SK-N-MC (cell line): ENCODE results near the gene PNPLA8.

Experiments used
- DNase-seq: peaks from one replicate; pipeline ENCODE4 v3.0.0-alpha.2; 2011; ENCODE audit warnings: low read depth, low spot score
- H3K27ac ChIP-seq: fragments of 200-600 bp; sonication (generic); 2 replicates; pipeline ENCODE4 v1.5.1; 2016; ENCODE audit warnings: mixed run types
- H3K36me3 ChIP-seq: fragments of 200-600 bp; sonication (generic); 2 replicates; pipeline ENCODE4 v1.6.1; 2017; ENCODE audit warnings: antibody characterized with exemption, low read length, mixed read lengths; ENCODE audit not compliant: insufficient read depth
- H3K4me3 ChIP-seq: fragments of 200-600 bp; sonication (generic); 2 replicates; pipeline ENCODE4 v1.5.1; 2016
- H3K9ac ChIP-seq: fragments of 200-600 bp; sonication (generic); 2 replicates; pipeline ENCODE4 v1.8.0; 2017; ENCODE audit warnings: mixed run types, mixed read lengths; ENCODE audit not compliant: insufficient read length
- H3K9me3 ChIP-seq: fragments of 200-600 bp; sonication (generic); 2 replicates; pipeline ENCODE4 v1.6.1; 2017; ENCODE audit warnings: low read depth, mild to moderate bottlenecking, antibody characterized with exemption, low read length, moderate library complexity, mixed read lengths
- EZH2 ChIP-seq: fragments of 200-600 bp; sonication (generic); IDR thresholded peaks from one replicate; pipeline ENCODE4 v1.6.1; 2017; ENCODE audit warnings: antibody characterized with exemption
- FOXP2 ChIP-seq: optimal IDR thresholded peaks from 2 replicates; pipeline ENCODE3; 2011; ENCODE audit warnings: mild to moderate bottlenecking, moderate library complexity; ENCODE audit not compliant: insufficient read depth; ENCODE audit errors: extremely low read length, control extremely low read depth
- POLR2AphosphoS5 ChIP-seq: IDR thresholded peaks from 2 replicates; pipeline ENCODE4 v1.6.1; 2012; ENCODE audit warnings: mild to moderate bottlenecking, low read depth, low read length, borderline replicate concordance

Gene PNPLA8

DNA sequence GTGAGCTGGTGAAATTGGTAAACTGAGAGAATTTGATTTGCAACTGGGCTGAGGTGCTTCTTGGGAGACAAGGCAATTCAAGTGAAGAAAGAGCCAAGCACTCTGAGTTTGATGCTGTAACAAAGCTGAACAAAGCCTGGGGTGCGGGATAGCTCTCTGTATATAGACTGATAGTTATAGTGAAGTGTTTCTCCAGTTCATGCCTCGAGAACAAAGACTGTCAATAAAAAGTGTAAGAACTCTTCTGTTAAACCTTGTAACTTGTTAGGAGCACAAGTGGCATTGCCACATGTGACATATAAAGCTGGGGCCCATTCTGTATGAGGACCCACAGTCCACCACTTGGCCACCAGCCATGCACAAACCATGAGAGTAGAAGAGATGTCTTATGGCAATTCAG lies 11.3 kb upstream of the PNPLA8 start:
- DNase-seq = no peak
- Histone ChIP-seq H3K27ac (no peak overlapping the region), H3K4me3 (no peak overlapping the region), H3K9me3 (no peaks in the 10 kb centered on the region), H3K9ac (no peak overlapping the region), H3K36me3 (no peaks in the 10 kb centered on the region)
- TF ChIP-seq EZH2 (no peak), POLR2AphosphoS5 (no peak), FOXP2 (no peak)

DNA sequence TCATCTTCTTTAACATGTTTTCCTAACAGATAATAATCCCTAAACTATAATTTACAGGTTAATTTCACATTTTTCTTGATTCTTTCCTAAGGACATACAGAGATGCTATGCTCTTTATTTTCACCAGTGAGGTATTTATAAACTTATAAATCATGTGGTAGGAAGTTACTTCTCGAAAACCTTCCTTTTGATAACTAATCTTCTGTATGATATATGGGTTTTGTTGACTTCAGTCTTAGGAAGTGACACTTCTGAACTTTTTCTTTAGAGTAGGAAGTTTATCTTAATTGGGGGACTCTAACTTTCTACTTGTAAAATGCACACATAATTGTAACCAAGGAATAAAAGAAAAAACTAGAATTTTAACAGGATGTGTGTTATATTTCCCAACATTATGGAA lies 9.8 kb upstream of the PNPLA8 start:
- DNase-seq = no peak
- H3K36me3 ChIP-seq = no peaks in the 10 kb centered on the region
- no peak for TF ChIP-seq FOXP2
- no peak for TF ChIP-seq EZH2
- no peak for TF ChIP-seq POLR2AphosphoS5
- no peak overlapping the region for H3K27ac ChIP-seq
- no peaks in the 10 kb centered on the region for H3K9me3 ChIP-seq
- no peak overlapping the region for H3K4me3 ChIP-seq
- no peak overlapping the region for H3K9ac ChIP-seq

DNA sequence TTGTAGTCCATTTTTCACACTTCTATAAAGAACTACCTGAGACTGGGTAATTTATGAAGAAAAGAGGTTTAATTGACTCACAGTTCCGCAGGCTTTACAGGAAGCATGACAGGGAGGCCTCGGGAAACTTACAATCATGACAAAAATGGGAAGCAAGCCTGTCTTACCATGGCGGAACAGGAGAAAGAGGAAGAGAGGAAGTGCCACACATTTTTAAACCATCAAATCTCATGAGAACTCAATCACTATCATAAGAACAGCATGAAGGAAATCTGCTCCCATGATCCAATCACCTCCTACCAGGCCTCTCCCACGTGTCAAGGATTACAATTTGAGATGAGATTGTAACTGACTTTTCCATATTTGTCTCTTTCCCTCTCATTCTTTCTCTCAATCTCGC lies 9.3 kb upstream of the PNPLA8 start:
- no peak for DNase-seq
- Histone ChIP-seq H3K9ac (no peak overlapping the region), H3K36me3 (no peaks in the 10 kb centered on the region)

DNA sequence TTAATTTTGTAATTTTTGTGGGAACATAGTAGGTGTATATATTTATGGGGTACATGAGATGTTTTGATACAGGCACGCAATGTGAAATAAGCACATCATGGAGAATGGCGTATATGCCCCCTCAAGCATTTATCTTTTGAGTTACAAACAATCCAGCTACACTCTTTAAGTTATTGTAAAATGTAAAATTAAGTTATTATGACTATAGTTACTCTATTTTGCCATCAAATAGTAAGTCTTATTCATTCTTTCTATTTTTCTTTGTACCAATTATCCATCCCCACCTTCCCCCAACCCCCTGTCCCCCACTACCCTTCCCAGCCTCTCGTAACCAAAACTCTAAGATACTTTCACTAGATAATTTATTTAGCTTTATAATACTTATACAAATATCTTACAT lies 7.8 kb upstream of the PNPLA8 start:
- Histone ChIP-seq H3K27ac (no peak overlapping the region), H3K9ac (no peak overlapping the region), H3K9me3 (no peaks in the 10 kb centered on the region), H3K4me3 (no peak overlapping the region), H3K36me3 (no peaks in the 10 kb centered on the region)
- TF ChIP-seq POLR2AphosphoS5 (no peak), EZH2 (no peak), FOXP2 (no peak)
- DNase-seq = no peak

More for the DNA sequence above, 9.3 kb upstream of the PNPLA8 start:
- no peak for TF ChIP-seq POLR2AphosphoS5
- Histone ChIP-seq H3K27ac (no peak overlapping the region), H3K9me3 (no peaks in the 10 kb centered on the region), H3K4me3 (no peak overlapping the region)

DNA sequence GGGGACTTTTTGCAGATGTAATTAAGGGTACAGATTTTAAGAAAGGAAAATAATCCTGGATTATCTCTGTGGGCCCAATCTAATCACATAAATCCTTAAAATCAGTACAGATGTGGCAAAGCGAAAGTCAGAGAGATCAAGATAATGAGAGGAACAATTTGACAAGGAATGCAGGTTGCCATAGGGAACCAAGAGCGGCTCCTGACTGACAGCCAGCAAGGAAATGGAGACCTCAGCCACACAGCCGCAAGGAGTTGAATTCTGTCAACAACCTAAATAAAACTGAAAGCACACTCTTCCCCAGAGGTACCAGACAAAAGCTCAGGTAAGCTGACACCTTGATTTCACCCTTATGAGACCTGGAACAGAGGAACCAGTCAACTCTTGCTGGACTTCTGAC lies 3.4 kb upstream of the PNPLA8 start:
- DNase-seq = no peak
- TF ChIP-seq EZH2 = no peak
- TF ChIP-seq POLR2AphosphoS5 = no peak
- H3K36me3 ChIP-seq = no peaks in the 10 kb centered on the region
- H3K9me3 ChIP-seq = no peaks in the 10 kb centered on the region
- no peak overlapping the region for H3K9ac ChIP-seq
- no peak overlapping the region for H3K27ac ChIP-seq
- no peak overlapping the region for H3K4me3 ChIP-seq

DNA sequence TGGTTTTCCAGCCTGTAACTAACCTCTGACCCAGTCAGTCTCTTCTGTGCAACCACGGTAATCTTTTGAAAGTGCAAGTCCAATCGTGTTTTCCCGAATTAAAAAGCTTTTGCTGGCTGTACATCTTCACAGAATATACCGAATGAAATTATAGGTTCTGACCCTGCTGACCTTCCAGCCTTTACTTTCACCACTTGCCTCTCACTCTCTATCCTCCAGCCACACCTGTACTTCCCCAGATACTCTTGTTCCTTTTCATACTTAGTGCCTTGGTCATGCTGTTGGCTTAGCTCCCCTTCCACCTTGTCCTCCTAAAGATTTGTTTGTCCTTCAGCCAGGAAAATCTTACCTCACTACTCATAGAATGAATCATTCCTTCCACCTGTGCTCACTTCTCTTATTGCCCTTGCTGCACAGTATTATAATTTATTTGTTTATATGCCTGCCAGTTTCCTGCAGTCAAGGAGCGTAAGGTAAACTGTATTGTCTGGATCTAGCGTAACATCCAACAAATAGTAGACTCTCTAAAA lies 2.3 kb upstream of the PNPLA8 start:
- TF ChIP-seq EZH2 (no peak), FOXP2 (no peak), POLR2AphosphoS5 (no peak)
- H3K27ac ChIP-seq = no peak overlapping the region

DNA sequence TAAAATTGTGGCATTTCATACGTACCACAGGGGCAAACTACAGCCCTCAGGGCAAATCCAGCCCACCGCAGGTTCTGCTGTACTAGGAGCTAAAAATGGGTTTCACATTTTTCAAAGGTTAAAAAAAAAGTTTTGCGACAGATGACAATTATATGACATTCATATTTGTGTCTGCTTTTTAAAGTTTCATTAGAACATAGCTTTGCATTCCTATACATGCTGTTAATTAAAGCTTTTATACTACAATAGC lies 758 bp upstream of the PNPLA8 start:
- H3K9ac ChIP-seq = peak overlapping the region; percentile 92
- H3K36me3 ChIP-seq = no peaks in the 10 kb centered on the region
- no peak for DNase-seq
- TF ChIP-seq EZH2 = no peak
- no peak for TF ChIP-seq POLR2AphosphoS5
- TF ChIP-seq FOXP2 = no peak
- peak overlapping the region; percentile 87 for H3K4me3 ChIP-seq
- H3K9me3 ChIP-seq = no peaks in the 10 kb centered on the region
- peak overlapping the region; percentile 94 for H3K27ac ChIP-seq

More for the DNA sequence above, 2.3 kb upstream of the PNPLA8 start:
- no peak overlapping the region for H3K9ac ChIP-seq
- no peaks in the 10 kb centered on the region for H3K36me3 ChIP-seq
- DNase-seq = no peak
- H3K9me3 ChIP-seq = no peaks in the 10 kb centered on the region
- H3K4me3 ChIP-seq = no peak overlapping the region

DNA sequence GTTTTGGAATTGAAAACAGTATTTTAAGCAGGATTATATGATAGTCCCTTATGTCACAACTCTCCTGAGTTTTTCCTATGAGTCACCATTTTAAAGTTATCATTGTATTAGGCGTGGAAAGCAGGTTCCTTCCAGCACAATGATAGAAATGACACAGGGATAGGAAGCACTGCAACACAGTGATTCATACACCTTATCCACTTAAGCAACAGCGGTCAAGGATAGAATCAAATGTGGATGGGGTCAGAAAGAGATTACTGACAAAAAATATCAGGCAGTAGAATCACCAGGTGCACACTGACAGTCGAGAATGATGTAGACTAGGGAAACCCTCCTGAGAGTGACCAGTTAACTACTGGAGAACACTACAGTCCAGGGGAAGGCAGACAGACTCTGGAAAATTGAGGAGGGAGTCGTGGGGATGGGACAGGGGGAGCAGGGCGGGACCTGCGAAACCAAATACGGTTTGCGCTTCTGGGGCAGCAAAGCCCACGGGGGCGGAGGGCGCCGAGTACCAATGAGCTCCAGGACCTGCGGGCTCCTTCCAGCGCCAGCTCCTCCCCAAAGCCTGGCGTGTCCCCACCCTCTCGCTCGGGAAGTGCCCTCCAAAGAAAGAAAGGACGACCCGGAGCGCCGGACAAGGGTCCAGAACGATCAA lies 479 bp downstream of the PNPLA8 start:
- Histone ChIP-seq H3K27ac (peak overlapping the region; percentile 82; the same call in 1 of the 2 replicates), H3K9me3 (no peaks in the 10 kb centered on the region), H3K36me3 (peaks cover 4% of the 10 kb centered on the region; the same call in 1 of the 2 replicates), H3K9ac (peak overlapping the region; percentile 81), H3K4me3 (peak overlapping the region; percentile 87)
- DNase-seq = peak; percentile 42
- TF ChIP-seq FOXP2 (no peak), EZH2 (no peak), POLR2AphosphoS5 (no peak; the same call in 1 of the 2 replicates)

DNA sequence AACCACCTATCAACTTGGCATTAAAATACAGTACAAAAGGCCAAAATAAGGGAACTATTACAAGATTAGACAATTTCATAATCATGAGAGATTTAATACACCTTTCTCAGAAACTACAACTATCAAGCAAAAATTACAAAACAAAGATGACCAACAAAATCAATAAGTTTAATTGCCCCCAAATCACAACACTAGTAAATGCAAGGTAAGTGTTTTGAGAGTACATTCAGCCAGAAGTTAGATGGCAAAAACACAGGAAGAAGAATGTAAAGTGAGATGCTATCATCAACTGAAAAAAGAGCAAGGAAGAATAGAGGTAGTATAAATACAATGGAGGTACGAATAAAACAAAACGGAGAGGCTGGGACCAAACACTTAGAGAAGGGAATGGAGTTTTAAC lies 3.2 kb downstream of the PNPLA8 start:
- Histone ChIP-seq H3K9me3 (no peaks in the 10 kb centered on the region), H3K27ac (no peak overlapping the region), H3K4me3 (no peak overlapping the region), H3K36me3 (peaks cover 10% of the 10 kb centered on the region), H3K9ac (no peak overlapping the region)
- no peak for TF ChIP-seq EZH2
- TF ChIP-seq FOXP2 = no peak
- TF ChIP-seq POLR2AphosphoS5 = no peak
- DNase-seq = no peak
